HG03095 (cell line): Measurements from ENCODE around the gene FGF22.
"Not testable (repeated sequence)": the region's sequence is repeated elsewhere in the genome, so short reads cannot be mapped to it uniquely, and the experiment has no call there.

Experiments
- ATAC-seq: cut with Tn5 transposase; IDR thresholded peaks from one replicate; pipeline ENCODE4 v1.9.1; 2021; ENCODE audit warnings: moderate library complexity; ENCODE audit not compliant: unreplicated experiment

FGF22 gene

DNA sequence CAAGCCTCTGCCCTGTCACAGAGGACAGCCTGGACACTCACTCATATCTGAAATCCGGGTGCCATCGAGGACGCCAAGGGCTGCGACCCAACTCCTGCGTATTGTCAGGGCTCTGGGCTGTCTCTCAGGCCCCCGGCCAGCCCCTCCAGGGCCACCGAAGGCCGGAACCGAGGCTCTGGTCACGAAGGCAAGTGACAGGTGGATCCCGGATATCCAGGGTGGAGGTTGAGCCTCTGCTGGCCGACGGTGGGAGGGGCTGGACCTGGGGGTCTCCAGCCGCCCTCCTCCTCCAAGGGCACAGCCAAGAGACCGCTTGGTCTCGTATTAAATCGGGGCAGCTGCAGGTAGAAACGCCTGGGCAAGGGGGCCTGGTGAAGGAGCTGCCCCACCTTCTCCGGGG lies 17.9 kb downstream of the FGF22 start:
- no peak for ATAC-seq

- ATAC-seq: no peak
Observed at GRCh38 chr19:658059-658839, 18.6 kb downstream of the FGF22 start.

- ATAC-seq: no peak
Observed at GRCh38 chr19:658916-659839, 19.5 kb downstream of the FGF22 start.

DNA sequence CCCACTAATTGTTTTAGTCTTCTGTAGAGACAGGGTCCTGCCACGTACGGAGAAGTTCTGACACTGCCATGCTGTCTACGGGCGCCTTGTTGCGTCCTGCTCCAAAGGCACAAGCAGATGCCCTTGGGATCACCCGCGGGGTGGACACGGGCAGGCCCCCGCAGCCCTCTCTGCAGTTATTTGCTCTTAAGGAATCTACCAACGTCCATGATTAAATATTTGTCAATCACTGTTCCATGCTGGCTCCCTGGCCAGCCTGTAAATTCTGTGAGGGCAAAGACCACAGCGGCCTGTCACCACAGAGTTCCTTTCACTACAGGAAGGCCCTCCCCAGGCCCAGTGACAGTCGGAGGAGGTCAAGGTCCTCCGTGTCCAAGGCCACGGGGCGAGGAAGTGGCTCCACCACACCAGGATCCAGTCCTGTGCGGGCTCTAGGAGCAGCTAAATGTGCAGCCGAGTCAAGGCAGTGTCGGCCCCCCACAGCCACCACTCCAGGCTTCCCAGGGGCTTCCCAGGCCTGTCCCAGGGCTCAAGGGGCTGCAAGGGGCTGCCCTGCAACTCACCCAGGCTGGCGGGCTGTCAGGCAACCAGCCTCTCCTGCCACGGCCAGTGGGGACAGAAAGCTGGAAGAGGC lies 21.2 kb downstream of the FGF22 start:
- ATAC-seq: no peak

GRCh38 chr19:661427-662196 lies 21.9 kb downstream of the FGF22 start:
- peak; percentile 31 for ATAC-seq

- no peak for ATAC-seq
Observed at GRCh38 chr19:662207-662961, 22.7 kb downstream of the FGF22 start.

GRCh38 chr19:662962-663681 lies 23.4 kb downstream of the FGF22 start, which contains the start of gene RNF126:
Gene RNF126 (minus strand): TSS chr19:663214. CDS start chr19:663121, 93 bp downstream.
- peak; percentile 36 for ATAC-seq

DNA sequence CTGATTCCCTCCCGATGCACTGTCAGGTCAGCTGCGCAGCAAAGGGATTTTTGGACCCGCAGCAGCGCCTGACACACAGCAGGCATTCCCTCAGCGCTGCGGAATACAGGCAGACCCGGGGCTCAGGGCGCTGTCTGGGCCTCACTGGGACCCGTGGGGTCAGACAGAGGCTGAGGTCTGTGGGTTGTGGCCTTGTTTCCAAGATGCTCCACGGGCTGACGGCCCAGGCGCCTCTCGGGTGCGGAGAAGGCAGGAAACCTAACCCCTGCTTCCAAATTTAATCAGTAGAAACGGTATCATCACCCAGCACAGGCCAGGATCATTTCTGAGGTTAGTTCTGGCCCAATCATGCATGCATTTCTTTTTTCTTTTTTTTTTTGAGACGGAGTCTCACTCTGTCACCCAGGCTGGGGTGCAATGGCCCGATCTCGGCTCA lies 24.0 kb downstream of the FGF22 start:
- ATAC-seq: no peak

DNA sequence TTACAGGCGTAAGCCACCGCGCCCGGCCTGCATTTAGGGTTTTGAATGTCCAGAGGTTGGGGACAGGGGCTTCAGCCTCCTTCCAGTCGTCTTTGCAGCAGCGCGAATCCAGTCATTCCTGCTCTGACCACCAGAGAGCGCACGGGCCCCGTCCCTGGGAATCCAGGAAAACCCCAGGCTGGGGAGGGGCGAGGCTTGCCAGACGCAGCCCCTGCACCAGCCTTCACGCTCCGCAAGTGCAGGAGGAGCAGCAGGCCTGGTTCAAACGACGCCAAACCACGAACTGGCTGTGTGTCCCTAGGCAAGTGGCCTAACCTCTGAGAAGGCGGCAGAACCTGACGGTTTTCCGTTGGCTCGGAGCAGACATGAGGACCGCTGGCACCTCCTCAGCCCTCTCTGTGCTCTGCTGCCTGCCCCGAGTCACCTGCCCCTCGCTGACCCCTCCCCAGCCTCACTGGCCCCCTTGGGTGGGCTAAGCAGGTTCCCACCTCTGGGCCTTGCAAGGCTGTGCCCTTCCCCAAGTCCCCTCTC lies 25.3 kb downstream of the FGF22 start:
- no peak for ATAC-seq

GRCh38 chr19:666985-667573 lies 27.4 kb downstream of the FGF22 start:
- ATAC-seq: not testable (repeated sequence)

DNA sequence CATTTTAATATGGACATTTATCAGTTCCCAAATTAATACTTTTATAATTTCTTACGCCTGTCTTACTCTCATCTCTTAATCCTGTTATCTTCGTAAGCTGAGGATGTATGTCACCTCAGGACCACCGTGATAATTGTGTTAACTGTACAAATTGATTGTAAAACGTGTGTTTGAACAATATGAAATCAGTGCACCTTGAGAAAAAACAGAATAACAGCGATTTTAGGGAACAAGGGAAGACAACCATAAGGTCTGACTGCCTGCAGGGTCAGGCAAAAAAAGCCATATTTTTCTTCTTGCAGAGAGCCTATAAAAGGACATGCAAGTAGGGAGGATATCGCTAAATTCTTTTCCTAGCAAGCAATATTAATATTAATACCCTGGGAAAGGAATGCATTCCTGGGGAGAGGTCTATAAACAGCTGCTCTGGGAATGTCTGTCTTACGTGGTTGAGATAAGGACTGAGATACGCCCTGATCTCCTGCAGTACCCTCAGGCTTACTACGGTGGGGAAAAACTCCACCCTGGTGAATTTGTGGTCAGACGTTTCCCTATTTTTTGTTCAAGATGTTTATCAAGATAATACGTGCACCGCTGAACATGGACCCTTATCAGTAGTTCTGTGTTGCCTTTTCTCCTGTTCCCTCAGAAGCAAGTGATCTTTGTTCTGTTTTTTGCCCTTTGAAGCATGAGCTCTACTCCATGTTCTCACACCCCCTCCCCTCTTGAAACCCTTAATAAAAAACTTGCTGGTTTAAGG lies 29.2 kb downstream of the FGF22 start:
- not testable (repeated sequence) for ATAC-seq

GRCh38 chr19:670609-671075 lies 31.0 kb downstream of the FGF22 start:
- no peak for ATAC-seq

DNA sequence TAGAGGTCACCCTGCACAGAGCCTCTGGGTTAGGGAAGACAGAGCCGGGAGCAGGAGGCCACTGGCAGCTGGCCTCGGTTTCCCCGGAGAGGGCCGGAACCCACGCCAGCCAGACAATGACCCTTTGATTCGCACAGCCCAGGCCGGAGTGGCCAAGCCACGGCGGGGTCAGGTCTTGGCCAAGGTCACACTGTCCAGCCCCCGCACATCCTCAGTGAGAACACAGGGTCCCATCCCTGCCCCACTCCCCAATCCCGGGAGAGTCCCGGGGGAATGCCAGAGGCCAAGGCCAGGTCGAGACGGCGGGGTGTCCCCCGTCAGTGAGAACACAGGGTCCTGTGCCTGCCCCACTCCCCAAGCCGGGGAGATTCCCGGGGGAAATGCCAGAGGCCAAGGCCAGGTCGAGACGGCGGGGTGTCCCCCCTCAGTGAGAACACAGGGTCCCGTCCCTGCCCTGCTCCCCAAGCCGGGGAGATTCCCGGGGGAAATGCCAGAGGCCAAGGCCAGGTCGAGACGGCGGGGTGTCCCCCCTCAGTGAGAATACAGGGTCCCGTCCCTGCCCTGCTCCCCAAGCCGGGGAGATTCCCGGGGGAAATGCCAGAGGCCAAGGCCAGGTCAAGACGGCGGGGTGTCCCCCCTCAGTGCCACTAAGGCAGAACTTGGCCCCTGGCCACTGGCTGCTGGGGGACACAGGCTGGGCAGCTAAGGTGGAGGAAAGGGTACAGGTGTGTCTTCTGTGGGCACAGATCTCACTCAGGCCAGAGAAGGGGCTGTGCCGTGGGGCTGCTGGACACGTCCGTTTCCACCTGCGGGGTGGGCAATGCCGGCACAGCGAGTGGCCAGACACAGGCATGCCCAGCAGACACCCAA lies 34.8 kb downstream of the FGF22 start:
- no peak for ATAC-seq

DNA sequence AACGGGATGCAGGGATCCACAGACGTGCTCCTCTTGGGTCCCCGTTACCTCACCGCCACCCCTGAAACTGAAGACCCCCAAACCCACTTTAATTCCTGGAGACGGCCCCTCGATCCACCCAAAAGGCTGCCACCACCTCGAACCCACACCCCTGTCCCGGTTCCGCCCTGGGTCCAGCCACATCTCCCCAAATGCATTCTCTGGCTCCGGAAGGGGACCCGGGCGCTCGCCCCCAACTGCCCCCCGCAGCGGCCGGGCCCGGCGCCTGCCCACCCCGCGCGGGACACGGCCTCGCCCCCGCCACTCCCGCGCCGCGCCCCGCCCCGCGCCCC lies 36.3 kb downstream of the FGF22 start:
- ATAC-seq: no peak

DNA sequence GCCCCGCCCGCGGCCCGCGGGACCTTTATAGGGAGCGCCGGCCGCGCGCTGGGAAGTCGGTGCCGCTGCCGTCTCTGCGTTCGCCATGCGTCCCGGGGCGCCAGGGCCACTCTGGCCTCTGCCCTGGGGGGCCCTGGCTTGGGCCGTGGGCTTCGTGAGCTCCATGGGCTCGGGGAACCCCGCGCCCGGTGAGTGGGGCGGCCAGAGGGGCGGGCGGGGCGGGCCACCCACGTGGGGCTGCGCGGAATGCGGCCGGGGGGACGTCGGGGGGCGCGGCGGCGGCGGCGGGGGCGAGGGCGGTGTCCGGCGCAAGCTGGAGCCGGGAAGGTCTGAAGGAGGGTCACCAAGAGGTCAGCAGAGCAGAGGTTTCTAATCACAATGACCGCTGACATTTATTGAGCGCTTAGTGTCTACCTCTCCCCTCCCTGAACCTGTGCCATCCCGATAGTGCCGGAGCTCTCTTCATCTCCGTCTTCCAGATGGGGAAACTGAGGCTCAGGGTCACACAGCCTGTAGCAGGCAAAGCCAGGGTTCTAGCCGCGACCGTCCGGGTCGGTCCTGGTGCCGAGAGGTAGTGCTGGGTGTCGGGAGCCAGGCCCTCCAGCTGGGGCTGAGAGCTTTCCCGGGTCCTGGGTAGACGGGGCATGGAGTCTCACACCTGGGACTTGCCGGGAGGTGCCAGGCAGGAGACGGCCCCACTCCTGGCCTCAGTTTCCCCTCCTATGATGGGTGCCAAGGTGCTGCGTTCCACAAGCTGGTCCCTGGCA lies 36.8 kb downstream of the FGF22 start, which contains the start of gene FSTL3:
FSTL3 (plus strand) TSS at position 54 of the 767 bp plus-strand sequence; CDS start at position 86, 32 bp downstream.
- no peak for ATAC-seq

GRCh38 chr19:677201-677600 lies 37.5 kb downstream of the FGF22 start:
- no peak for ATAC-seq
